ENCODE data around the gene PHACTR2. TPM values are rescaled to one million over a fixed set of nuclear protein-coding genes. Genes with fewer than 3 reads are reported as not detected.

Gene PHACTR2
- total and polyA plus RNA-seq, 2 of the 13 experiments (the other 11 are each of a cell fraction or from before 2014, with no cell fraction given), result 11.3 to 28.2 TPM

DNA sequence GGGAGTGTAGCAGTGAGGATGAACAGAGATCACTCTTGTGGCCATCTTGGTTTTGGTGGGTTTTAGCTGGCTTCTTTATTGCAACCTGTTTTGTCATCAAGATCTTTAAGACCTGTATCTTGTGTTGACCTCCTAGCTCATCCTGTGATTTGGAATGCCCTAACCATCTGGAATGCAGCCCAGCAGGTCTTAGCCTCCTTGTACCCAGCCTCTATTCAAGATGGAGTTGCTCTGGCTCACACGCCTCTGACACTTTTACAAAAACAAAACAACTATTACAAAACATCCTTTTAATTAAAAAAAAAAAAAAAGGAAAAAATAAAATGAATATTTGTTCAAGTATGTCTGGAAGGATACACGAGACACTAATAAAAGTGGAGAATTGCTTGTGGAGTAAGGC is 62.4 kb downstream of the PHACTR2 start:
- BruUV-seq (replicated peaks), result no TSS peak
- H2AFZ ChIP-seq (ENCODE audit: low read length), result no peak overlapping the region
- no peaks in the 10 kb centered on the region for H4K20me1 ChIP-seq (ENCODE audit: insufficient read depth, low read length)
- no peak overlapping the region for H3K4me2 ChIP-seq (ENCODE audit: low read depth, low read length)
- 96% methylated on average over 2 of the region's 2 CpGs for WGBS (ENCODE audit: low lambda C conversion rate)
- no peak for DNase-seq (ENCODE audit: low spot score)
- ATAC-seq, result no peak
- no peak for FAIRE-seq
- H3K9ac ChIP-seq (ENCODE audit: insufficient read depth, low read depth, low read length), result no peak overlapping the region
- no peak overlapping the region for H3K27ac ChIP-seq (ENCODE audit: extremely low read length, insufficient read depth, low read length)
- H3K9me3 ChIP-seq (ENCODE audit: low read length), result no peaks in the 10 kb centered on the region
- H3K27me3 ChIP-seq (ENCODE audit: control insufficient read depth in 1 of 2, insufficient read depth in 2 of 2, low read length in 2 of 2), result no peaks in the 10 kb centered on the region
- intact Hi-C loops (cut with micrococcal nuclease; ENCODE audit: unreplicated experiment), result no loop called here
- no peak for TF ChIP-seq ZNF781 (CRISPR knock-in tag; IDR thresholded peaks at IDR 0.05; ENCODE audit: borderline replicate concordance, not compliant biosample characterization)
- TF ChIP-seq PBX3 (CRISPR knock-in tag; IDR thresholded peaks at IDR 0.05; ENCODE audit: borderline replicate concordance), result no peak
- TF ChIP-seq, protein P1, sequence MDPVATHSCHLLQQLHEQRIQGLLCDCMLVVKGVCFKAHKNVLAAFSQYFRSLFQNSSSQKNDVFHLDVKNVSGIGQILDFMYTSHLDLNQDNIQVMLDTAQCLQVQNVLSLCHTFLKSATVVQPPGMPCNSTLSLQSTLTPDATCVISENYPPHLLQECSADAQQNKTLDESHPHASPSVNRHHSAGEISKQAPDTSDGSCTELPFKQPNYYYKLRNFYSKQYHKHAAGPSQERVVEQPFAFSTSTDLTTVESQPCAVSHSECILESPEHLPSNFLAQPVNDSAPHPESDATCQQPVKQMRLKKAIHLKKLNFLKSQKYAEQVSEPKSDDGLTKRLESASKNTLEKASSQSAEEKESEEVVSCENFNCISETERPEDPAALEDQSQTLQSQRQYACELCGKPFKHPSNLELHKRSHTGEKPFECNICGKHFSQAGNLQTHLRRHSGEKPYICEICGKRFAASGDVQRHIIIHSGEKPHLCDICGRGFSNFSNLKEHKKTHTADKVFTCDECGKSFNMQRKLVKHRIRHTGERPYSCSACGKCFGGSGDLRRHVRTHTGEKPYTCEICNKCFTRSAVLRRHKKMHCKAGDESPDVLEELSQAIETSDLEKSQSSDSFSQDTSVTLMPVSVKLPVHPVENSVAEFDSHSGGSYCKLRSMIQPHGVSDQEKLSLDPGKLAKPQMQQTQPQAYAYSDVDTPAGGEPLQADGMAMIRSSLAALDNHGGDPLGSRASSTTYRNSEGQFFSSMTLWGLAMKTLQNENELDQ (CRISPR knock-in tag; IDR thresholded peaks at IDR 0.05; ENCODE audit: borderline replicate concordance), result no peak
- TF ChIP-seq ZNF331 (CRISPR knock-in tag; IDR thresholded peaks at IDR 0.05), result no peak
- no peak for TF ChIP-seq ZNF782 (CRISPR knock-in tag; IDR thresholded peaks at IDR 0.05; ENCODE audit: borderline replicate concordance)
- TF ChIP-seq HNRNPH1 (optimal IDR thresholded peaks at IDR 0.05; ENCODE audit: low read depth, low read length), result no peak
- no peak for TF ChIP-seq KDM2A (CRISPR knock-in tag; IDR thresholded peaks at IDR 0.05; ENCODE audit: borderline replicate concordance, low read depth)
- TF ChIP-seq NCOA1 (CRISPR knock-in tag; IDR thresholded peaks at IDR 0.05), result no peak
- no peak for TF ChIP-seq YY1 (IDR thresholded peaks at IDR 0.05; ENCODE audit: insufficient read depth, insufficient replicate concordance, low read depth, low read length)
- no peak for TF ChIP-seq REPIN1 (CRISPR knock-in tag; IDR thresholded peaks at IDR 0.05; ENCODE audit: borderline replicate concordance, low read depth)
- TF ChIP-seq ZNF75D (CRISPR knock-in tag; IDR thresholded peaks at IDR 0.05; ENCODE audit: borderline replicate concordance), result no peak
- no peak for TF ChIP-seq MEIS2 (CRISPR knock-in tag; IDR thresholded peaks at IDR 0.05)
- TF ChIP-seq HNRNPLL (IDR thresholded peaks at IDR 0.05; ENCODE audit: low read depth, low read length, poor library complexity, severe bottlenecking), result no peak
- TF ChIP-seq, protein P2, sequence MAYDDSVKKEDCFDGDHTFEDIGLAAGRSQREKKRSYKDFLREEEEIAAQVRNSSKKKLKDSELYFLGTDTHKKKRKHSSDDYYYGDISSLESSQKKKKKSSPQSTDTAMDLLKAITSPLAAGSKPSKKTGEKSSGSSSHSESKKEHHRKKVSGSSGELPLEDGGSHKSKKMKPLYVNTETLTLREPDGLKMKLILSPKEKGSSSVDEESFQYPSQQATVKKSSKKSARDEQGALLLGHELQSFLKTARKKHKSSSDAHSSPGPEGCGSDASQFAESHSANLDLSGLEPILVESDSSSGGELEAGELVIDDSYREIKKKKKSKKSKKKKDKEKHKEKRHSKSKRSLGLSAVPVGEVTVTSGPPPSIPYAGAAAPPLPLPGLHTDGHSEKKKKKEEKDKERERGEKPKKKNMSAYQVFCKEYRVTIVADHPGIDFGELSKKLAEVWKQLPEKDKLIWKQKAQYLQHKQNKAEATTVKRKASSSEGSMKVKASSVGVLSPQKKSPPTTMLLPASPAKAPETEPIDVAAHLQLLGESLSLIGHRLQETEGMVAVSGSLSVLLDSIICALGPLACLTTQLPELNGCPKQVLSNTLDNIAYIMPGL (CRISPR knock-in tag; IDR thresholded peaks at IDR 0.05; ENCODE audit: borderline replicate concordance in 1 of 2, low read depth in 1 of 2), result no peak
- TF ChIP-seq SETDB1 (CRISPR knock-in tag; IDR thresholded peaks at IDR 0.05; ENCODE audit: borderline replicate concordance), result no peak
- no peak for TF ChIP-seq HNF4G (IDR thresholded peaks at IDR 0.05; ENCODE audit: borderline replicate concordance, low read depth, low read length)
- no peak for TF ChIP-seq HNF4G (CRISPR knock-in tag; IDR thresholded peaks at IDR 0.05; ENCODE audit: borderline replicate concordance, low read depth)
- no peak for TF ChIP-seq ZBTB20 (CRISPR knock-in tag; IDR thresholded peaks at IDR 0.05; ENCODE audit: borderline replicate concordance, low read depth)
- TF ChIP-seq HDAC6 (IDR thresholded peaks at IDR 0.05; ENCODE audit: low read depth, low read length), result no peak
- H3K79me2 ChIP-seq (ENCODE audit: insufficient read depth, low read length), result peaks cover 2% of the 10 kb centered on the region
- H3K4me3 ChIP-seq (replicated peaks in 1 of 3; ENCODE audit: insufficient read depth in 1 of 3, low read depth in 2 of 3, low read length in 3 of 3), result no peak overlapping the region
- peaks cover 32% of the 10 kb centered on the region for H3K4me1 ChIP-seq (ENCODE audit: insufficient read depth, low read length)
- H3K36me3 ChIP-seq (replicated peaks in 1 of 2; ENCODE audit: control insufficient read depth in 1 of 2, insufficient read depth in 2 of 2, low read length in 2 of 2), result no peaks in the 10 kb centered on the region
- ChIA-PET POLR2A (no interaction called here), CTCF (ENCODE audit: low intra/inter-chr PET ratio, low total read pairs) (no interaction called here)
- in situ Hi-C loops (cut with HindIII; ENCODE audit: extremely low pct_ligation_motif_present, low pct_unique_long_range_greater_than_20kb), result no loop called here

All from HepG2 (cell line).